Measurements from ENCODE around the gene IQSEC1. TPM values are rescaled to one million over a fixed set of nuclear protein-coding genes. Genes with fewer than 3 reads are reported as not detected.

Gene IQSEC1
- polyA plus RNA-seq, 1 donor (not counting 4 experiments of a cell fraction or from before 2014, with no cell fraction given) = 2.8 TPM

DNA sequence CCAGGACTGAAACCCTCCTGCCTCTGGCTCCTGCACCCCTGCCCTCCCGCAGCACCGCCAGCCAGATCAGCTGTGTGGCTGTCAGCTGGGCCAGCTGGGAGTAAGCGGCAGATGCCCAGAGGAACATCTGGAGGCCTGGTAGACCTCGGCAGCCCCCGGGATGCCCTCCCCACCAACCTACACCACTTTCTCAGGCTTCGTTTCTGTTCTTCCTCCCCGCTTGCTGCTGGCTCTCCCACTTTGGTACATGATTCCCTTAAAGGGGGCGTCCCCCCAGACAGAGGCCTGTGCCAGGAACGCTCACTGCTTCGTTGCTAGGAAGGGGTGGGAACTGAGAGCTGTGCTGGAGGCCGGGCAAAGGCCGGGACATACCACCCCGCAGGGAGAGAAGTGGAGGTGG is 140.5 kb downstream of the IQSEC1 start:
- Histone ChIP-seq H3K27ac (ENCODE audit: control insufficient read depth, insufficient read depth, low read length) (no peak overlapping the region), H3K4me3 (ENCODE audit: control insufficient read depth in 2 of 3, extremely low read depth in 1 of 3, insufficient read depth in 2 of 3, low read depth in 1 of 3, low read length in 3 of 3) (no peak overlapping the region), H4K20me1 (ENCODE audit: control insufficient read depth, extremely low read depth, insufficient read depth, low read length) (peaks cover 6% of the 10 kb centered on the region), H3K36me3 (ENCODE audit: control insufficient read depth in 2 of 2, extremely low read depth in 1 of 2, insufficient read depth in 2 of 2, low read length in 2 of 2) (peaks cover 9 to 10% of the 10 kb centered on the region in 2 experiments), H3K27me3 (ENCODE audit: control insufficient read depth, extremely low read depth, insufficient read depth, low read length) (no peaks in the 10 kb centered on the region), H3K9ac (ENCODE audit: control insufficient read depth, extremely low read depth, insufficient read depth, low read length) (no peak overlapping the region), H3K79me2 (ENCODE audit: control insufficient read depth, insufficient read depth, low read length) (no peaks in the 10 kb centered on the region), H3K4me2 (ENCODE audit: control insufficient read depth, extremely low read depth, insufficient read depth, low read depth, low read length) (no peak overlapping the region), H3K9me3 (ENCODE audit: control insufficient read depth, low read depth, low read length) (no peaks in the 10 kb centered on the region), H3K4me1 (ENCODE audit: control insufficient read depth, extremely low read depth, insufficient read depth, low read length) (no peaks in the 10 kb centered on the region), H3K9me1 (ENCODE audit: control insufficient read depth, extremely low read depth, insufficient read depth, low read length) (no peaks in the 10 kb centered on the region), H2AFZ (ENCODE audit: control insufficient read depth, low read length) (no peak overlapping the region)
- DNase-seq (ENCODE audit: low read depth, low spot score) (no peak), FAIRE-seq (no peak)
- dilution Hi-C loops (cut with MboI; ENCODE audit: extremely low pct_ligation_motif_present, low sequenced_read_pairs) = no loop called here
- TF ChIP-seq, protein P1, sequence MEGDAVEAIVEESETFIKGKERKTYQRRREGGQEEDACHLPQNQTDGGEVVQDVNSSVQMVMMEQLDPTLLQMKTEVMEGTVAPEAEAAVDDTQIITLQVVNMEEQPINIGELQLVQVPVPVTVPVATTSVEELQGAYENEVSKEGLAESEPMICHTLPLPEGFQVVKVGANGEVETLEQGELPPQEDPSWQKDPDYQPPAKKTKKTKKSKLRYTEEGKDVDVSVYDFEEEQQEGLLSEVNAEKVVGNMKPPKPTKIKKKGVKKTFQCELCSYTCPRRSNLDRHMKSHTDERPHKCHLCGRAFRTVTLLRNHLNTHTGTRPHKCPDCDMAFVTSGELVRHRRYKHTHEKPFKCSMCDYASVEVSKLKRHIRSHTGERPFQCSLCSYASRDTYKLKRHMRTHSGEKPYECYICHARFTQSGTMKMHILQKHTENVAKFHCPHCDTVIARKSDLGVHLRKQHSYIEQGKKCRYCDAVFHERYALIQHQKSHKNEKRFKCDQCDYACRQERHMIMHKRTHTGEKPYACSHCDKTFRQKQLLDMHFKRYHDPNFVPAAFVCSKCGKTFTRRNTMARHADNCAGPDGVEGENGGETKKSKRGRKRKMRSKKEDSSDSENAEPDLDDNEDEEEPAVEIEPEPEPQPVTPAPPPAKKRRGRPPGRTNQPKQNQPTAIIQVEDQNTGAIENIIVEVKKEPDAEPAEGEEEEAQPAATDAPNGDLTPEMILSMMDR (optimal IDR thresholded peaks at IDR 0.05 in 1 of 3, IDR thresholded peaks at IDR 0.05 in 1 of 3, conservative IDR thresholded peaks at IDR 0.05 in 1 of 3; ENCODE audit: extremely low read depth in 1 of 3, insufficient read depth in 2 of 3, low read length in 3 of 3) = no peak
- TF ChIP-seq EZH2 (IDR thresholded peaks at IDR 0.05; ENCODE audit: low read length) = no peak

DNA sequence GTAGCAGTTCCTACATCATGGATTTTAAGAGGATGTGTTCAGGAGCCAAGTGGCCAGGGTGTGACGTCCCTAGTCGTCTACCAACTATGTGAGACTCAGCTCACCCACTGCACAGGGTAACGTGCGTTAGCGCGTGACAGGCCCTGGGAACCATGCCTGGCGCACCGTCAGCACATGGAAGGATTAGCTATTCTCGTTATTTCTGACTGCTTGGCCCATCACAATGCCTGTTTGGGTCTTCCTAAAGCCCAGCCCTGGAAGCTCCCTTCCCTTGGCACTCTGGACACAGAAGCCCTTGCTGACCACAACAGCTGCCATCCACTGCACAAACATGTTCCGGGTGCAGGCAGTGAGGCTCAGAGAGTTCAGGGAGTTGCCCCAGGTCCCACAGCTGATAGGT is 140.9 kb downstream of the IQSEC1 start:
- Histone ChIP-seq H3K9me3 (ENCODE audit: control insufficient read depth, low read depth, low read length) (no peaks in the 10 kb centered on the region), H2AFZ (ENCODE audit: control insufficient read depth, low read length) (no peak overlapping the region), H3K27ac (ENCODE audit: control insufficient read depth, insufficient read depth, low read length) (no peak overlapping the region), H3K4me2 (ENCODE audit: control insufficient read depth, extremely low read depth, insufficient read depth, low read depth, low read length) (no peak overlapping the region), H3K27me3 (ENCODE audit: control insufficient read depth, extremely low read depth, insufficient read depth, low read length) (no peaks in the 10 kb centered on the region), H3K36me3 (ENCODE audit: control insufficient read depth in 2 of 2, extremely low read depth in 1 of 2, insufficient read depth in 2 of 2, low read length in 2 of 2) (peaks cover 9 to 10% of the 10 kb centered on the region in 2 experiments), H3K9ac (ENCODE audit: control insufficient read depth, extremely low read depth, insufficient read depth, low read length) (no peak overlapping the region), H4K20me1 (ENCODE audit: control insufficient read depth, extremely low read depth, insufficient read depth, low read length) (peaks cover 6% of the 10 kb centered on the region), H3K79me2 (ENCODE audit: control insufficient read depth, insufficient read depth, low read length) (no peaks in the 10 kb centered on the region), H3K4me1 (ENCODE audit: control insufficient read depth, extremely low read depth, insufficient read depth, low read length) (no peaks in the 10 kb centered on the region), H3K9me1 (ENCODE audit: control insufficient read depth, extremely low read depth, insufficient read depth, low read length) (no peaks in the 10 kb centered on the region), H3K4me3 (ENCODE audit: control insufficient read depth in 2 of 3, extremely low read depth in 1 of 3, insufficient read depth in 2 of 3, low read depth in 1 of 3, low read length in 3 of 3) (no peak overlapping the region)
- TF ChIP-seq EZH2 (IDR thresholded peaks at IDR 0.05; ENCODE audit: low read length) = no peak
- TF ChIP-seq, protein P1 (optimal IDR thresholded peaks at IDR 0.05 in 1 of 3, IDR thresholded peaks at IDR 0.05 in 1 of 3, conservative IDR thresholded peaks at IDR 0.05 in 1 of 3; ENCODE audit: extremely low read depth in 1 of 3, insufficient read depth in 2 of 3, low read length in 3 of 3) = no peak
- dilution Hi-C loops (cut with MboI; ENCODE audit: extremely low pct_ligation_motif_present, low sequenced_read_pairs) = no loop called here
- FAIRE-seq = no peak
- no peak for DNase-seq (ENCODE audit: low read depth, low spot score)
